ENCODE data around the gene ACRV1.
"Not testable (repeated sequence)": the region's sequence is repeated elsewhere in the genome, so short reads cannot be mapped to it uniquely, and the experiment has no call there.

The ACRV1 gene, protein sequence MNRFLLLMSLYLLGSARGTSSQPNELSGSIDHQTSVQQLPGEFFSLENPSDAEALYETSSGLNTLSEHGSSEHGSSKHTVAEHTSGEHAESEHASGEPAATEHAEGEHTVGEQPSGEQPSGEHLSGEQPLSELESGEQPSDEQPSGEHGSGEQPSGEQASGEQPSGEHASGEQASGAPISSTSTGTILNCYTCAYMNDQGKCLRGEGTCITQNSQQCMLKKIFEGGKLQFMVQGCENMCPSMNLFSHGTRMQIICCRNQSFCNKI

DNA sequence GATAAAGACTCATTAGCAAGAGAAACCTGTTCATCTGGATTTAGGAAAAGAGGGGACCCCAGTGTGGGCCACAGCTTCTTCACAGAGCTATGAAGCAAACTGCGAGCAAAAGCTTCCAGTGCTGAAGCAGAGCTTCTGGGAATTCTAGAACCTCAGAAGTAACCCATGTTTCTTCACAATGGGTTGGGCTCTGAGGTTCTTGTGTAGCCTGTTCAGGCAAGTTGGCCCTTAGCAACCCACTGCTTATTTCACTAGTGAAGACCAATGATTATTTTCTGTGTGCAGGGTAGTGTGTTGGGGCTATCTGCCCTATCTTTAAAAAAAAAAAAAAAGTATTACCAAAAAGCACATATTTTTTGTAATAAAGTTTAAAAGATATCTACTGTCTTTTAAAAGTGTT, at the start of gene ACRV1:
ACRV1 (minus strand) TSS at position 101 of the 400 bp plus-strand sequence; CDS start at position 34, 67 bp downstream.
- DNase-seq, result no peak

DNA sequence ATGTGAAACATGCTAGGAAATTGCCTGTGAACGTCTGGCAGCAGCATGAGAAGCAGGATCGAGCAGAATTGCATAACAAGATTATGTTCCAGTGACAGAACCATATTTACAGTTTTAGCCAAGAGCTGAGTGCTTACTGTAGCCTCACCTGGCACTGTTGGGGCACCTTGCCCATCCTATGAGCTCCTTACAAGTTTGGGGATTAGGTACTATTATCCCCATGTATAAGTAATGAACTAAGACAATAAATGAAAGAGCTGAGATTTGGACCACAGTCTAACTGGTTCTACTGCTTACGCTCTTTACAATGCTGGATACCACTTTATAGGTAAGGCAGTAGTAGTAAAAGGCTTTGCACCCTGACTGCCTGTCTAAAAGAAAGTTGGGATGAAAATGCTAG, 48.3 kb upstream of the ACRV1 start:
- no peak for DNase-seq

DNA sequence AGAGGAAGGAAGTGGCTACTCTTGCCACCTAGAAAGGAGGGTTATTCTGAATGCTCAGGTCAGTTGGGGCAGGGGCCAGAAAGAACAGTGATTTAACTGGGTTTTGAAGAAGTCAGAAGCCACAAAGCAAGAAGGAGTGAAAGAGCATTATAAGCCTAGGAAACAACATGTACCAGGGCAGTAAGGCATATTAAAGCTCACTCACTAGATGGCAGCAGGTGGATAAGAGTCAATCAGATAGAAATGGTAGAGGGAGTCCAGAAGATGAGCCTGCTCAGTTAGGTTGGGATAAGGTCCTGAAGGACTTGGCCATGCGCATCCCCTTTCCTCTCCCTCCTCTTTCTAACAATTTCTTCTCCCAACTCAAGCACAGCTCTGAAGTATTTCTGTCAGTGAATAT, 43.5 kb upstream of the ACRV1 start:
- no peak for DNase-seq

DNA sequence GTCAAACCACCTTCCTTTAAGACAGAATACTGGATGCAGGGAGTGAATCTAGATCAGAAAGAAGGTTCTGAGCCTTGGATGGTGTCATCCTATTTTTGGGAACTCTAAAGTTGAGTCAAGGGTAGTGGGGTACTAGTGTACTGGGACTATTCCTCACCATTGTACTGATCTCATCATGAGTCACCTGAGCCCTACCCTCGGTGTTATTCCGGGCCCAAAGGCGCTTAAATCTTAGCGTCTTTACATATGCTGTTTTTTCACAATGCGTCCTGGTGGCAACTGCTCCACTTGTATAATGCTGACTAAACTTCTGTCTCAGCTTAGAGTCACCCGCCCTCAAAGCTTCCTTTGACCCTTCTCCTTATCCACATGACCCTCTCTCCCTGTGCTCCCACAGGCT, 40.1 kb upstream of the ACRV1 start:
- no peak for DNase-seq

DNA sequence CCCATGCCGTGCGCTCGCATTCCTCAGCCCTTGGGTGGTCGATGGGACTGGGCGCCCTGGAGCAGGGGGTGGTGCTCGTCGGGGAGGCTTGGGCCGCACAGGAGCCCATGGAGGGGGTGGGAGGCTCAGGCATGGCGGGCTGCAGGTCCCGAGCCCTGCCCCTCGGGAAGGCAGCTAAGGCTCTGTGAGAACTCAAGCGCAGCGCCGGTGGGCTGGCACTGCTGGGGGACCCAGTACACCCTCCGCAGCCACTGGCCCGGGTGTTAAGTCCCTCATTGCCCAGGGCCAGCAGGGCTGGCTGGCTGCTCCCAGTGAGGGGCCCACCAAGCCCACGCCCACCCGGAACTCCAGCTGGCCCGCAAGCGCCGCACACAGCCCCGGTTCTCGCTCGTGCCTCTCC, 24.0 kb upstream of the ACRV1 start:
- DNase-seq, result not testable (repeated sequence)

DNA sequence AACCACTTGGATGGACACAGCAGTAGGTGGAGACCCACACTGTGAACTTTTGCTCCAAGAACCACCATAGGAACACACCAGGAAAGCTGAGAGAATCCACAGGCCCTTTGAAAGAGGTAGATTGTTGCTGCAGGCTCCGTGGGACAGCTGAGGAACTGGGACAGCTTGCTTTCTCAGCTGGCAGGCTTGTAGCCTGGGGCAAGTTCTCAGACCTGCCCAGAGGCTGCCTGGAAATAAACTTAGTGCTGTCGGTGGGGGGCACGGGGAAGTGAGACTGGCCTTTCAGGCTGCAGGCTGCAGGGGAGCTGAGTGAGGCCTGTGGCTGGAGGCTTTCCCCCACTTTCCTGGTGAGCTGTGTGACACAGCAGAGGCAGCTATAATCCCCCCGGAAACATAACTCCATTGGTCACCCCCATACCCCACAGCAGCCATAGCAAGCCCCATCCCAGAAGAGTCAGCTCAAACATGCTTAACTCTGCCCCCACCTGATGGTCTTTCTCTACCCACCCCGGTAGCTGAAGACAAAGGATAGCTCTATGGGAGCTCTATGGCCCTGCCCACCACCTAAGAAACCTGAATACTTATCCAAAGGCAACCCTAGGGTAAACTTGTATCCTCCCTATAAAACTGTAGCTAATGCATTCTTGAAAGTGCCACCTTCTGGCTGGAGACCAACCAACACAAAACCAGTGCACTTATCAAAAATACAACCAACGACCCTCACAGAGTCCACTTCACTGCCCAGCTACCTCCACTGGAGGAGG, 21.4 kb upstream of the ACRV1 start:
- DNase-seq, result no peak

DNA sequence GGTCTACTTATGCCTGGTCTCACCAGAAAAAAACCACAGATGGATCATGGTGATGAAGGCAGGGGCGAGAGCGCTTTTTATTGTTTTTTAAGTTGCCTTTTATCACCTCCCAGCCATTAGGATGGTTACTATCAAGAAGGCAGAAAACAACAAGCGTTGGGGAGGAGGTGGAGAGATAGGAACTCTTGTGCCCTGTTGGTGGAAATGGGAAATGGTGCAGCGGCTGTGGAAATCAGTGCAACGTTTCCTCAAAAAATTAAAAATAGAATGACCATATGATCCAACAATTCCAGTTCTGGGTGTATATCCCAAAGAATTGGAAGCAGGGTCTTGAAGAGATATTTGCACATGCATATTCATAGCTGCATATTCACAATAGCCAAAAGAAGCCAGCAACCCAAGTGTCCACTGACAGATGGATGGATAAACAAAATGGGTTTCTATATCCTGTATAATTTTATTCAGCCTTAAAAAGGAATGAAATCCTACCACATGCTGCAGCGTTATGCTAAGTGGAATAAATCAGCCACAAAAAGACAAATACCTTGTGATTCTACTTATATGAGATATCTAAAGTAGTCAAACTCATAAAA, 20.5 kb upstream of the ACRV1 start:
- no peak for DNase-seq

DNA sequence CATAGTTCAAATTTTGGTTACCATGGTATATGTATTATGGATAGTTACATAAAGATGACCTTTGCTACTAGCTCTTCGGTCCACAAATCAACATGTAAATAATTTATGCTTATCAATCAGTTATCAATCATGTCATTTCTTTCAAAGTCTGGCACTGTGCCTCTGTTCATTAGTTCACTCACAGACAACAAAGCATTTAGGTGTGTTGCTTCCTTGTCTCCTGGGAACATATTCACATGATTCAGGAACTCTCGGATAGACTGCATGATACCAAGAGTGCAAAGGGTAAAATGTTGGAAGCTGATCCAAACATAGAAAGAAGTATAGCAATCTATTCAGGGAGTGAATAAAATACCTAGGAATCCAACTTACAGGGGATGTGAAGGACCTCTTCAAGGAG, 14.3 kb upstream of the ACRV1 start:
- DNase-seq, result no peak

DNA sequence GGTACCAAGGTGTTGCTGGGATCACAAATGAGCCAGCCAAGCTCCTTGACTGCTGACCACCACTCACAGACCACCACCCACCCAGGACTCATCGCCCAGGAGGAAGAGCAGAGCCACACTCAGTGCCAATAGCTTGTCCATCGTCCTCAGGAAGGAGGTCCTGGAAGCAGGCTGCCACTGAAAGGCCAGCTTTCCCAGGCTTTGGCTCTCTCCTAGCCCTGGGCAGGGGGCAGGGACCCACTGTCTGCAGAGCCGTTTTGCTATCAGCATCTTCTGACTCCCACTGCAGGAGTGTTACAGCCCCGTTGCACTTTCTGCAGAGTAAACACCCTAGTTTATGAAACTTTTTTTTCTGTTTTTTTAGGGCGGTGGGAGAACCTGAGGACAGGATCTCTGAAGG, 12.2 kb upstream of the ACRV1 start:
- no peak for DNase-seq

DNA sequence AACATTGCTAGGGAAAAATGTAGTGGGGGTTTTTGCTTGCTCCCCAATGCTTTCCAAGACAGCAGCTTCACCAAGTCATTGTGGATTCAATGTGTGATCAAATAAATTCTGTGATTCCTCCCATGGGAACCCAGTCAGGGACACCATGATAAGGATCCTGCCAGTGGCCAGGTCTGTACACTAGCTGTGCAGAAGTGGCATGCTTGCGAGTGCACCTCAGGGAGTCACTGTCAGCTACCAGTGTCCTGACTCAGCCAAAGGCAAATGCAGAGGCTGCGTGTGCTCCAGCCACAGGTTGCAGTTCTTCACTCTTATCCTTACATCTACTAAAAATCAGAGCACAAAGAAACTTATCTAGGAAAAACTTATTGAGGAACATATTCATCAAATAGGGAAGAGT, 9.4 kb upstream of the ACRV1 start:
- DNase-seq, result no peak

DNA sequence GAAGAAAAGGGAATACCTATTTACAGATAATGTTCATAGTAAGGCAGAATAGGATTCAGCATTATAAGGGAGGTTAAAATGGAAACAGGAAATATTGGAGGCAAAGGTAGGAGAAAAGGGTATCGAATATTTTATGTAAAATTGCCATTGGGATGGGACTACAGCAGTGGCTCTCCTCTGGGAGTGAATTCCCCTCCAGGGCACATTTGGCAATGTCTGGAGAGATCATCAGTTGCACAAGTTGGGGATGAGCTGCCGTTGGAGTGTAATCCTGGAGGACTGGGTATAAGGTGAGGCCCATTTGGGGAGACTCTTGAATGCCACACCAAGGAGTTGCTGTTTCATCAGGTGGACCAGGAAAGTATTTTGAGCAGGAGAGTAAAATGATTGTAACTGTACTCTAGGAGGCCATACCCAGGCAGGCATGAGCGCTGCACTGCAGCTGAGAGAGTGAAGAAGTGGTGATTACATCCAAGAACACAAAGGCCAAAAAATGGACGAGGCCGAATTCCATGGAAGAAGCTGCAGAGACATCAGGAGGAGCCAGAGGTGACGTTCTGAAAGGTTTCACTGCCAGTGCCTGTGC, 8.7 kb upstream of the ACRV1 start:
- no peak for DNase-seq

DNA sequence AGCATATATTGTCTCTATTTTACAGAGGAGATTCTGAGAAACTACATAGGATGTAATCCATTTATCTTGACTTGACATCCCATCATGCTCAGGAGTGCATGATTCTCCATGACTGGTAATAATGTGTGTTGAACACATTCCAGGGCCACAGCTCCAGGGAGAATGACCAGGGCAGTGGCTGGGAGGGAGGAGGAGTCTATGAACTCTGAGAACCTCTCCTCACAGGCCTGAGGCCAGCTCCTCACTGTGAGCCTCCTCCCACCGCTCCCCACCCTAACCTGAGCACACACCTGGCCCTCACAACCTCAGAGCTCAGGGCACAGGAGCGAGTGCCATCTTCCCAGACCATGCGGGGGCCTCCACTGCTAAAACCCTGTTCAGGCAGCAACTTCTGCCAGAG, 8.0 kb upstream of the ACRV1 start:
- no peak for DNase-seq

DNA sequence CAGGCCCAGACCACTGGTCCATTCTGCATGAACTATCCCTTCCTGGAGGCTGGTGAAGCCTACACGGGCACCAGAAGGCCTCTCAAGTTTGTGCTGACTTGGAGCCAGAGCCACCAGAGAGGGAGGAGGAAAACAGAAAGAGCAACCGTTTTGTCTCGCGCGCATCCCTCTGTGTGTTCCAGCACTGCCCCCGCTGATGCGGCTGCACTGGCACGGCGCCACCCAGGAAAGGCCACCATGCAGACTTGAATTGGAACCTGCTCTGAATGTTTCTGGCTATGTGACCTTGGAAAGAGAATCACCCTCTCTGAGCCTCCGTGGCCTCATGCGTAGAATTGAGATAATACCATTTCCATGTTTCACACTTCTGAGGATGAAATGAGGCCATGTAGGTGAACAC, 7.4 kb upstream of the ACRV1 start:
- DNase-seq, result no peak

DNA sequence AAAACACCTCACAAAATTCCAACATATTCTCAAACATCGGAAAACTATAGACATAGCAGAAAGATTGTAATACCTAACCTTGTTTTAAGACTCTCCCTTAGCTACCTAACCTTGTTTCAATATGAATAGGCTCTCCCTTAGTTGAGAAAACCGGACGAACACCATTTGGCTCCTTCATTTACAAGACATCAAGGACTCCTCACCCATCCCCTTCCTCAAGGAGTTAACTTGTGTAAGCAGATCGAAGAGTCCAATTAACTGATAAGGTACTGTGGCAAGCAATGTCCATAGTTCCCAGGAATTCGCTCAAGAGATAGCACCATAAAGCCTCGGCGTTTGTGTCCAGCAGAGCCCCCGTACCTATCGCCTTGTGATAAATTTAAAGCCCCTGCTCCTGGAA, 4.6 kb upstream of the ACRV1 start:
- no peak for DNase-seq

DNA sequence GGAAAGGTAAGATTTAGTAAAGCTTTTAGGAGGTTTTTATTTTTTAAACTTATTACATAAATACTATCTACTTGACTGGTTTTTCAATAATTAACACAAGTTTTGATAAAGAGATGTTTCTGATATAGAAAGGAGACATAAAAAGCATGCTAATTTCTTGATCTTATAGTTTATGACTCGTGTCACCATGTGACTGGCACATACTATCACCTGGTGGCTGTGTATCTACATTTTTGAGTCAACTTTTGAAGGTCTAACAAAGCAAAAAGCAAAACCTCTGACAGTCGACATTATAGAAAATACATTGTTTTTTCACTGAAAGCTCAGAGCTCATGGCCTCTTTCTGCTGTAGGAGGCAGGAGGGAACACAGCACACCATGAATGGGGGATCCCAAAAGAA, 810 bp downstream of the ACRV1 start:
- no peak for DNase-seq

DNA sequence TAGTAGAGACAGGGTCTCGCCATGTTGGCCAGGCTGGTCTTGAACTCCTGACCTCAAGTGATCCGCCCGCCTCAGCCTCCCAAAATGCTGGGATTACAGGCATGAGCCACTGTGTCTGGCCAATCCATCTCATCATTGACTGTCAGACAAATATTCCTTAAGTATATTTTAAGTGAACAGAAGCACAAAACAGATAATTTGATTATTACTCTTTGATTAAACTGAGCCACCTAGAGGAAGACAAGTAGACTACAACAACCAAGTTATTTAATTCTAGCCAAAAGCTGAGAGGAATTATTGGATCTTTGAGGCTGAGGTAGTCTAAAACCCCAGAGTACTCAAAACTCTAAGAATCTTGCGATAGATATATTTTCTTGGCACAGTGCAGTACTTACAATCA, 1.2 kb downstream of the ACRV1 start:
- no peak for DNase-seq

DNA sequence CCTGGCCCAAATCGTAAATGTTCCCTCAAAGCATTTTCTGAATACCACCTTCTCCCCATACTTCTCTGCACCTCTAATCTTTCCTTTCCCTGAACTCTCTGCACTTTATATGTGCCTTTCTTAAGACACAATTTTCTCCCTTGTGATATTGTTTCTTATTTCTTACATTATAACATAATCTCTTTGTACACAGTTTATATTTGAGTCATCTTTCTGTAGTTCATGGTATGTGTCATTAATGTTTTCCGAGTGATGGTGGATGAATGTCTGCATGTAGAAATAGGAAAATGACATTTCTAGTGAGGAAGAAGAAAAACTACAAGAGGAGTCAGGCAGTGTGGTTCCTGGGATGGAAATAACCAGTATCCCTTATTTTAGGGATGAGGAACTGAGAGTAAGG, 5.5 kb downstream of the ACRV1 start:
- no peak for DNase-seq

DNA sequence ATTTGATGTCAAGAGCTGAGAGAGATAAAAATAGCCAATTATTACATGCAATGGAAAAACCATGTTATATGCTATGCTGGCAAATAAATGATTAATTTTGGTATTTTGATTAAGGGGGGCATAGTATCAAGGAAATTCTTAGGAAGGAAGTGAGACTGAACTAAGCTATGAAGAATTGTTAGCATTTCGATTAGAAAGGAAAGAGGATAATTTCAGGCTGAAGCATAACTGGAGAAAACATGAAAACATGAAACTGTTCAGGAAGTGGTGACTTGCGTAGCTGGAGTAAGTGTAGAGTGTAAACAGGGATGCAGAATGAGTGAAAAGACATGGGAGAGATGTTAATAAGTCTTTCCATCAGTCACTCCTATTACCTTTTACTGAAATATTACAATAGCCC, 6.4 kb downstream of the ACRV1 start:
- DNase-seq, result no peak

DNA sequence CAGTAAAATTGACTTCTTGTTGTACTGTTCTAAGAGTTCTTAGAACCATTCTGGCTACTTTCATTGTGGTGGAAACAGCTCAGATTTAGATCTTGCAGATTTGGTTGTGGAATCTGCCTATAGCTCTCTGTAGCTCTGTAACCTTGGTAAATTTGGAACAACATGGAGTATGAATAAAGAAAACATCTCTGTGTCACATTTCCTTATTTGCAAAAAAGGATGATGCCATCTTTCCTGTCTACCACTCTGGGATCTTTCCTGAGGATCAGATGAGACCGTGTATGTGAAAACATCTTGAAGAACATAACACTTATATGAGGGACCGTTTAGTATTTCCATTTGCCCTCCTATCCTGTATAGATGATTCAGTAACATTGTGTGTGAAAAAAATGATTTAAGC, 9.1 kb downstream of the ACRV1 start:
- no peak for DNase-seq

DNA sequence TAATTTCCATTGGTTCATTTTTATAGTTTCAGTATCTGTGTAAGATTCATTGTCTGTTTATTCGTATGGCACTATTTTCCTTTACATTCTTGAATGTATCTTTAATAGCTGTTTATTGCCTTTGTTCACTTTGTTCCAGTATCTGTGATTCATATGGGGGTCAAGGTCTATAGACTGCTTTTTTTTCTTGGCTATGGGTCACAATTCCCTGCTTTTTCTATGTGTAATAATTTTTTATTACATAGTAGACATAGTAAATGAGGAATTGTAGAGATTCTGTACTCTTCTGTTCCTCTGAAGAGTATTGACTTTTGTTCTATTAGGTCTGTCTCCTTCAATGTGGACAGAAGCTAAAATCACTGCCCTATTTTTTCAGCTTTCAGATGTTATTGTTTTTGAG, 10.5 kb downstream of the ACRV1 start:
- DNase-seq, result no peak

DNA sequence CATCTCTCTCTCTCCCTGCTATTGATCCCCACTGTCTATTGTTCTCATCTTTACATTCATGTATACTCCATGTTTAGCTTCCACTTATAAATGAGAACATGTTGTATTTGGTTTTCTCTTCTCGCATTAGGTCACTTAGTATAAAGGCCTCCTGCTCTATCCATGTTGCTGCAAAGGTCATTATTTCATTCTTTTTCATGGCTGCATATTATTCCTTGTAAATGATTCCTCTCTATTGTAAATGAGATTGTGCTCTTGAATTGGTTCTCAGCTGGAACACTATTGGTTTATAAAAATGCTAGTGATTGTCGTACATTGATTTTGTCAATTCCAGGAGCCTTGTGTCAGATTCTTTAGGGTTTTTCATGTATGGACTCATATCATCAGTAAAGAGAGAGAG, 13.5 kb downstream of the ACRV1 start:
- DNase-seq, result no peak

DNA sequence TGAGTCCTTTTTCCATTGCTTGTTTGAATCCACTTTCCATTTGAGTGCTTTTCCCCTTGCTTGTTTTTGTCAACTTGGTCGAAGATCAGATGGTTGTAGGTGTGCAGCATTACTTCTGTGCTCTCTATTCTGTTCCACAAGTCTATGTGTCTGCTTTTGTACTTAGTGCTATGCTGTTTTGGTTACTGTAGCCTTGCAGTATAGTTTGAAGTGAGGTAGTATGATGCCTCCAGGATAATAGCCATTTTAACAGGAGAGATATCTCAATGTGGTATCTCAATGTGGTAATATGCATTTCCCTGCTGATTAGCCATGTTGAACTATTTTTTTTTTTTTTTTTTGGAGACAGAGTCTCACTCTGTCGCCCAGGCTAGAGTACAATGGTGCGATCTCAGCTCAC, 16.7 kb downstream of the ACRV1 start:
- no peak for DNase-seq

DNA sequence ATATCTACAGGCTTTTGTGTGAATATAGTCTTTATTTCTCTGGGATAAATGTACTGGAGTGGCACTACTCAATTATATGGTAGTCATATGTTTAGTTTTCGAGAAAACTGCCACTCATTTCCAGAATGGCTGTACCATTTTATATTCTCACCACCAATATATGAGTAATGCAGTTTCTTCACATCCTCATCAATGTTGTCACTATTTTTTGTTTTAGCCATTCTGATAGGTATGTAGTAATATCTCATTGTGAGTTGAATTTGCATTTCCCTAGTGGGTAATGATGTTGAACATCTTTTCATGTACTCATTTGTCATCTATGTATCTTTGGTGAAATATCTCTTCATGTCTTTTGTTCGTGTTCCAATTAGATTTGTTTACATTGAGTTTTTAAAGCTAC, 18.0 kb downstream of the ACRV1 start:
- no peak for DNase-seq
